Mesenteric fat pad (tissue), 1 donor: ENCODE results near the gene SURF1. TPM values are rescaled to one million over a fixed set of nuclear protein-coding genes. Genes with fewer than 3 reads are reported as not detected.
"Not testable (repeated sequence)": the region's sequence is repeated elsewhere in the genome, so short reads cannot be mapped to it uniquely, and the experiment has no call there.

Source experiments
- DNase-seq: peaks from one replicate; pipeline ENCODE4 v3.0.0-alpha.2; 2020; ENCODE audit warnings: low spot score
- total RNA-seq: library from RNA; stranded (reverse); fragmentation: NEBNext Ultra II Directional; extraction: Animal tissue kit (Norgen Biotek cat#: 25700); gene quantifications from one replicate; pipeline ENCODE4 v1.2.1, GENCODE V29; 2021
- donor health status: DM: yes; HTN: yes; CAD: no.

SURF1 gene
- total RNA-seq, 1 donor from 2014 or later = 30.8 TPM

GRCh38 chr9:133346021-133346785, 10.1 kb downstream of the SURF1 start:
- DNase-seq = no peak

GRCh38 chr9:133345596-133345995, 10.7 kb downstream of the SURF1 start:
- DNase-seq = no peak

- no peak for DNase-seq
Observed at GRCh38 chr9:133344979-133345378, 11.3 kb downstream of the SURF1 start.

- no peak for DNase-seq
Observed at GRCh38 chr9:133344071-133344470, 12.2 kb downstream of the SURF1 start.

GRCh38 chr9:133342570-133342969, 13.7 kb downstream of the SURF1 start:
- DNase-seq = no peak

- no peak for DNase-seq
Observed at GRCh38 chr9:133342069-133342406, 14.2 kb downstream of the SURF1 start.

- no peak for DNase-seq
Observed at GRCh38 chr9:133341369-133342068, 14.8 kb downstream of the SURF1 start.

- DNase-seq = no peak
Observed at GRCh38 chr9:133340916-133341315, 15.4 kb downstream of the SURF1 start.

GRCh38 chr9:133340256-133340655, 16.0 kb downstream of the SURF1 start:
- DNase-seq = no peak

- DNase-seq = no peak
Observed at GRCh38 chr9:133339641-133340040, 16.6 kb downstream of the SURF1 start.

GRCh38 chr9:133335924-133336811, 20.1 kb downstream of the SURF1 start, which contains the start of gene SURF6:
SURF6 (minus strand) TSS chr9:133336188; CDS start chr9:133336132, 56 bp downstream.
- DNase-seq = peak; percentile 96

GRCh38 chr9:133334888-133335287, 21.4 kb downstream of the SURF1 start:
- DNase-seq = not testable (repeated sequence)

GRCh38 chr9:133334161-133334560, 22.1 kb downstream of the SURF1 start:
- no peak for DNase-seq

GRCh38 chr9:133333566-133333965, 22.7 kb downstream of the SURF1 start:
- DNase-seq = no peak

- DNase-seq = no peak
Observed at GRCh38 chr9:133333011-133333410, 23.3 kb downstream of the SURF1 start.

- DNase-seq = no peak
Observed at GRCh38 chr9:133332381-133332730, 23.9 kb downstream of the SURF1 start.

- DNase-seq = no peak
Observed at GRCh38 chr9:133331641-133332380, 24.5 kb downstream of the SURF1 start.

GRCh38 chr9:133331221-133331620, 25.1 kb downstream of the SURF1 start:
- no peak for DNase-seq

GRCh38 chr9:133329306-133330156, 26.8 kb downstream of the SURF1 start:
- not testable (repeated sequence) for DNase-seq

- no peak for DNase-seq
Observed at GRCh38 chr9:133327834-133328484, 28.3 kb downstream of the SURF1 start.
